ENCODE results near the gene STPG4. TPM values are rescaled to one million over a fixed set of nuclear protein-coding genes. Genes with fewer than 3 reads are reported as not detected.

Gene STPG4
- total RNA-seq, 1 experiment from 2014 or later, result 8.7 TPM

DNA sequence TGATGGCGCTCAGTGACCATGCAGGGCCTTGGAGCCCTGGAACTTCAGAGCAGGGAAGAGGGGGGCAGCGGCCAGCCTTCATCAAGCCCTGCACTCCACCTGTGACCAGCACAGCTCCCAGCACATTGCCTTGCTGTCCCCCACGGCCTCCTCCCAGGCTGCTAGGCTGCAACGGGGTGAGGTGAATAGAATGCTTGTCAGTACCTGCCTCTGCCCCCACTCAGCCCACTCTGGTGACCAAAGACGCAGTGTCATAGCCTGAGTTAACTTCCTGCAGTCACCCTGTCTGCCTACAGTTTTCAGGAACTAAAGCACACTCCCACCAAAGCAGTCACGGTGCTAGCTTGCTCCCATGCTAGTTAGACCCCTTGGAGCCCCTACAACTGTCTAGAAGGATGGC lies 72.1 kb downstream of the STPG4 start:
- POLR2A ChIA-PET (ENCODE audit: unreplicated experiment), result no interaction called here
- Histone ChIP-seq H3K27me3 (ENCODE audit: insufficient read depth, low read depth) (no peaks in the 10 kb centered on the region), H2AFZ (no peak overlapping the region), H3F3A (ENCODE audit: insufficient read depth, low read depth) (peaks cover 18% of the 10 kb centered on the region), H3K4me1 (replicated peaks; ENCODE audit: insufficient read depth) (peaks cover 29% of the 10 kb centered on the region), H3K4me2 (no peak overlapping the region), H3K79me2 (ENCODE audit: low read depth) (no peaks in the 10 kb centered on the region; the same call in 1 of the 2 replicates), H3K4me3 (no peak overlapping the region), H3K36me3 (ENCODE audit: low read depth) (no peaks in the 10 kb centered on the region), H4K20me1 (ENCODE audit: insufficient read depth) (no peaks in the 10 kb centered on the region), H3K9me2 (ENCODE audit: insufficient read depth) (no peaks in the 10 kb centered on the region), H3K9me3 (ENCODE audit: insufficient read depth, low read depth) (no peaks in the 10 kb centered on the region), H3K27ac (no peak overlapping the region)
- intact Hi-C loops (cut with micrococcal nuclease; ENCODE audit: unreplicated experiment), result no loop called here
- CTCF ChIA-PET, result interaction anchor here (0.6 kb wide), 1 partner anchor 691 kb away, joined by 10 read pairs; no protein-coding TSS in a partner anchor
- TF ChIP-seq CTCF (conservative IDR thresholded peaks at IDR 0.05), result no peak
- no peak for TF ChIP-seq EZH2 (IDR thresholded peaks at IDR 0.05; ENCODE audit: low read depth)
- no peak for DNase-seq
- BruUV-seq (replicated peaks), result no TSS peak

DNA sequence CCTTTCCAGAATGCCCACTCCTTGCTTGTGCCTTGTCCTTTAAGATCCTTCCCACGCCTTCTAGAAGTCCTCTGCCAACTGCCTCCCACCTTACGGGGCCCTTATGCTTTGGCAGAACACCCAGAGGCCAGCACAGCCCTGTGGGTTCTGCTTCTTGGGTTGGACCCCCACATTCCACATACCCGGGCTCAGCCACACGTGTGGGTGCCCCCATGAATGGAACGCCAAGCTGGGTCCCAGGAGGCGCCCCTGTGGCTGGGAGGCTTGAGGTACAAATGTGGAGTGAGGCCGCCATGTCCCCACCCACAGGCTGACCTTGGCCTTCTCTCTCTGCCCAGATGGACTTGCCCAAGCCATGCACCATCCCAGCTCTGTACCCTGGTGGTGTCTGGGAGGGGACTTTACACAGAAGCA lies 74.2 kb downstream of the STPG4 start:
- Histone ChIP-seq H3K27me3 (ENCODE audit: insufficient read depth, low read depth) (no peaks in the 10 kb centered on the region), H3K79me2 (ENCODE audit: low read depth) (no peaks in the 10 kb centered on the region; the same call in 1 of the 2 replicates), H3F3A (ENCODE audit: insufficient read depth, low read depth) (peaks cover 38% of the 10 kb centered on the region), H3K4me1 (replicated peaks; ENCODE audit: insufficient read depth) (peaks cover 49% of the 10 kb centered on the region), H3K27ac (no peak overlapping the region), H3K9me2 (ENCODE audit: insufficient read depth) (no peaks in the 10 kb centered on the region), H3K4me2 (no peak overlapping the region), H3K9me3 (ENCODE audit: insufficient read depth, low read depth) (no peaks in the 10 kb centered on the region), H3K4me3 (no peak overlapping the region), H2AFZ (no peak overlapping the region), H3K36me3 (ENCODE audit: low read depth) (no peaks in the 10 kb centered on the region), H4K20me1 (ENCODE audit: insufficient read depth) (no peaks in the 10 kb centered on the region)
- BruUV-seq (replicated peaks), result no TSS peak
- POLR2A ChIA-PET (ENCODE audit: unreplicated experiment), result no interaction called here
- TF ChIP-seq EZH2 (IDR thresholded peaks at IDR 0.05; ENCODE audit: low read depth) (no peak), CTCF (conservative IDR thresholded peaks at IDR 0.05) (no peak)
- intact Hi-C loops (cut with micrococcal nuclease; ENCODE audit: unreplicated experiment), result no loop called here
- CTCF ChIA-PET, result no interaction called here
- no peak for DNase-seq

DNA sequence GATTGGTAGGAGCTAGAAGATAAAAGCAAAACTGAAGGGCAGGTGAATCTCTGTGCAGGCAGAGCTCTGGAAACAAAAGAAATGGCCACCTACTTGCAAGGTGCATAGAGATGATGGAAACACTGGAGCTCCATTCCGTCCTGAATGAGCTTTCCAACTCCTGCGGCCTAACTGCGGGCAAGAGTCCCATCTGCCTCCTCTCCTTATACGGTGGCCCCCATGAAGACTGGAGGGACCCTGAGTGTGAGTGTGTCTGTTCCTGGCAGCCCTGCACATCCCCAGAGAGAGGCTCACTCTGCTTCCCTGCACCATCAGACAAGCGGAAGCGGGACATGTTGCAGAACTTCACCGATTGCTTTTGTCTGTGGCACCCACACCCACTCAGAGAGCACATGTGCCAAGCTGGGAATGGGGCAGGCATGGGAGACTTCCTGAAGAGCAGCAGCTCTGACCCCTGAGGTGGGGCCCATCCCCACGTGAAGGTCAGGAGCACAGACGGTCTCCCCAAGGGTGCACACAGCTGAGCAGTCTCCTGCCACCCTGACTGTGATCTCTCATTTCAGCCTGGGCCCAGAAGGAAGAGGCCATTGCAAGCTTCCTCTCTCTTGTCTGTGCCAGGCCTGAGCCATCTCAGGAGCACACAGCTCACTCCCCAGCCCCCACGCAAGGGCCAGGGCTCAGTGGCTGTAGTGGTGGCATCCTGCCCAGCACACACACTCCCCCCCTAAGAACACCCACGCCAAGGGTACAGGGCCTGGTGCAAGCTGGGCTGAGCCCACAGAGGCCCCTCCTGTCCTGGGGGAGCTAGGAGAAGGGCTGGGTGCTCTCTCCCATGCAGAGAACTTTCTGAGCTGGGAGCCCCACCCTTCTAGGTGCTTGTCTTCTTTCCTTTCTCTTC lies 75.3 kb downstream of the STPG4 start:
- no peak overlapping the region for H3K4me3 ChIP-seq
- ChIA-PET POLR2A (ENCODE audit: unreplicated experiment) (interaction anchor here (0.7 kb wide), 1 partner anchor 10 kb away, joined by 3 read pairs; no protein-coding TSS in a partner anchor), CTCF (interaction anchor here (0.6 kb wide), 2 partner anchors 38 to 156 kb away, joined by 3 to 7 read pairs; no protein-coding TSS in a partner anchor)
- peaks cover 45% of the 10 kb centered on the region for H3F3A ChIP-seq (ENCODE audit: insufficient read depth, low read depth)
- intact Hi-C loops (cut with micrococcal nuclease; ENCODE audit: unreplicated experiment), result no loop called here
- no peaks in the 10 kb centered on the region; the same call in 1 of the 2 replicates for H3K79me2 ChIP-seq (ENCODE audit: low read depth)
- H3K9me3 ChIP-seq (ENCODE audit: insufficient read depth, low read depth), result no peaks in the 10 kb centered on the region
- H3K4me1 ChIP-seq (replicated peaks; ENCODE audit: insufficient read depth), result peaks cover 60% of the 10 kb centered on the region
- DNase-seq, result no peak
- H3K9me2 ChIP-seq (ENCODE audit: insufficient read depth), result no peaks in the 10 kb centered on the region
- H4K20me1 ChIP-seq (ENCODE audit: insufficient read depth), result no peaks in the 10 kb centered on the region
- BruUV-seq (replicated peaks), result no TSS peak
- H3K36me3 ChIP-seq (ENCODE audit: low read depth), result no peaks in the 10 kb centered on the region
- no peak overlapping the region for H2AFZ ChIP-seq
- TF ChIP-seq EZH2 (IDR thresholded peaks at IDR 0.05; ENCODE audit: low read depth) (no peak), CTCF (conservative IDR thresholded peaks at IDR 0.05) (no peak)
- peak overlapping the region; percentile 9; the same call in 1 of the 2 replicates for H3K27ac ChIP-seq
- H3K4me2 ChIP-seq, result peak overlapping the region; percentile 27
- H3K27me3 ChIP-seq (ENCODE audit: insufficient read depth, low read depth), result no peaks in the 10 kb centered on the region
